GM18873 (cell line): ENCODE results near the gene C7.

Source experiments
- ATAC-seq: cut with Tn5 transposase; IDR thresholded peaks from one replicate; pipeline ENCODE4 v1.9.1; 2021; ENCODE audit warnings: mild to moderate bottlenecking, moderate library complexity, moderate number of reproducible peaks; ENCODE audit not compliant: unreplicated experiment, low FRiP score

C7 gene

DNA sequence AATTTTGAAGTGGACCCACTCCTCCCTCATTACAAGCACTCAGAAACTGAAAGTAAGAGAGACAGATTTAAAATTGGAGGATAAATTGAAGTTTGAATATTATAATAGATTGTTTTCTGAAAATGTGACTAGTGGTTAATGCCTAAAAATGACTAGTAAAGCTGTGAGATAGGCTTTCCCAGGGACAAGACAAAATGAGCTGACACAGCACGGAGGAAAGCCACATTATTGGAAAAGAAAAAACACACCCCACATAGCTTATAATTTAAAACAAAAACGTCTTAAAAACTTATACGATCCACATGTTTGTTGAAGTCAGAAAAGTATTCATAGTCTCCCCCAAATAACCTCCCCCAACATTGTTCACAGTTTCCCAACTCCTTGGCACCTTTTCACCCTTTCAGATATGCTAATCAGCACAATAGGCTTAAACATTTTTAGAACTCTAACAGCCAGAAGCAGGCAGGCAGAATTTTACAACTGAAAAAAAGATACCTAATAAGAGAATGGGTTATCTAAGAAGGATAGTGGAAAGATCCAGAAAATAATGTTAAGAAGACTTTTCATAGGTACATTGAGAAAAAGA, 6.1 kb downstream of the C7 start:
- ATAC-seq: no peak

DNA sequence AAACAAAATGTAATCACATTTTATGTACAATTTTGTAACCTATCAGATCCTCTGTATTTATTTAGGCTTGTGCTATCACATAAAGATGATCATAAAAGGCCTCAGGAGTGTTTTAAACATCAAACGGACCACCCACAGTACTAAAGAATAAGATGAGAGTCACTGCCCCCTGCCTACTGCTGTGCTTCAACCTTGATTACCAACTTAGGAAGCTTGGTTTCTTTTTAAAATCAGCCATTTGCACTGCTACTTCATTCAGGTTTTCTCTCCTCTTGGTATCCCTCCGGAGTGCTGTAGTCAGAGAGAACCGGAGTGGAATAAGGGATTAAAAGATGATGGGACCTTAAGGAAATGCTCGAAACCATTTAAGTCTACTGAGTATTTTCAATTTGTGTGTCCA, 6.9 kb downstream of the C7 start:
- ATAC-seq: no peak

DNA sequence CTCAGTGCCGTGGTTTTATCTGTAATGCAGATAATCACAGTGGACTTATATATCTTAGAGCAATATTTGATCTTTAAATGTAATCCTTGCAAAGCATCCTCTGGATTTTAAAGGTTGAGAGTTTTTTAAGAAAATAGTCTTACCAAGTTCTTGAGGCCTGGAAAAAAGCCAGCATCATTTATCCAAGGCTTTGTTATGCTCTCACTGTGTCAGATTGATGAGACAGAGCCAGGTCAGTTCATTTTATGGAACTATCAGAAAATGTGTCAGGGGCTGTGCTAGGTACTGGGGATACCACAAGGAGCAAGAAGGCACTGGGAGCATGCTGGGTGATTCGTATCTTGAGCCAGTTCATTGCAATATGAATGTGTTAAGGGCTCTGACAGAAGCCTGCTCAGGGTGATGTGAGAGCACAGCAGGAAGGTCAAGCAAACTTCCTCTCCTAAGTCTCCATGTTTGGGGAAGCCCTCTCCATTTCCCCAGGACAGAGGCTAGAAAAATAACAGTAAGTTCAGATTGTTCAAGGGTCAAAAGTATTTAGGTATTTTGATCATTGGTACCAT, 19.7 kb downstream of the C7 start:
- no peak for ATAC-seq

DNA sequence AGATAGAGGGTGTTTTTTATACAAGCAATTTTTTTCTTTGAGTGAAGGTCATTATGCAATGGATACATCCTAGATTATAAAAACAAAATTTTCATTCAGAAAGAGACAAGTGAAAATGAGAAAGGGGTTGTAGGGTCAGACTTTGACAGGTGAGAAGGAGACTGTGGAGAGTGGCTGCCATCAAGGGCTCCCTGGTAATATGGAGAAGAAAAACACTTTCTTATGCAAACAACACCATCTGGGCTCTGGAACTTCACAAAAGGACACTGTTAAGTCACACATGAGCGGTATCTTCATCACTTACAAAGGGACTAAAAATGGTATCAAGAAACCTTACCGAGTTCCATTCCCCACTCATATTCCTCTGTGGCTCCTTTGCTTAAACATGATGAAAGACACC, 23.5 kb downstream of the C7 start:
- ATAC-seq: no peak

DNA sequence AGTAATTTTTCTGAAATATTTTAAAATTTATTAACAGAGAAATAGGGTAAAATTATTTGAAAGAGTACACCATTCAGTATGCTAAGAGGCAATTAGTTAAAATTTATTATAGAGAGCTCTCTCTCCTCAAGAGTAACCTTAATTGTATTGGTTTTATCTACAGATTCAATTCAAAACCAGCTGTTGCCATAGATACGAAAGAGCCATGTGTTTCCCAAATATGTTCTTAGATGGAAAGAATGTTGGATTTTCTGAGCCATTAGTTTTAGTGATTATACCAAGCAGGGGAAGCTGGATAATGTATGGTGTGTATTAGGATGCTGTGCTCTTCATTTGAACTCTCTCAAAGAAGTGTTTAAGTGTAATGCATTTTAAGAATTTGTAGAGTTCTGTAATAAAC, 27.8 kb downstream of the C7 start:
- no peak for ATAC-seq

DNA sequence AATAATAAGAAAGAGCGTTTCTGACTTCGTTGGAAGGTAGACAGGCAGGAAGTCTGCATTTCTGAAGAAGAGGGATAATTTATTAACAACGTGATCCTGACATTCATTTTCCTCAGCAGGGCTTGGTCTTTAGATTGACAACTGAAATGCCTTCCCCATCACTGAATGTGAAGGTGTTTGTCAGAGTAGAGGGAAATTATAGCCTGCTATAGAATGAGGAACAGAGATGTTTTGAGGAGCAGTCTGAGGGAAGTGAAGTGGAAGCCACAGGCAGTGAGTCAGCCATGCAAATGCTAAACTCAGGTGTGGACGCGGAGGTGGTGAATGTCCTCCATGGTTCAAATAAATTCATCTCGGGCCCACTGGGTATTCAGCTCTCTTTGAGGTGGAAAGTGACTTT, 30.5 kb downstream of the C7 start:
- no peak for ATAC-seq

DNA sequence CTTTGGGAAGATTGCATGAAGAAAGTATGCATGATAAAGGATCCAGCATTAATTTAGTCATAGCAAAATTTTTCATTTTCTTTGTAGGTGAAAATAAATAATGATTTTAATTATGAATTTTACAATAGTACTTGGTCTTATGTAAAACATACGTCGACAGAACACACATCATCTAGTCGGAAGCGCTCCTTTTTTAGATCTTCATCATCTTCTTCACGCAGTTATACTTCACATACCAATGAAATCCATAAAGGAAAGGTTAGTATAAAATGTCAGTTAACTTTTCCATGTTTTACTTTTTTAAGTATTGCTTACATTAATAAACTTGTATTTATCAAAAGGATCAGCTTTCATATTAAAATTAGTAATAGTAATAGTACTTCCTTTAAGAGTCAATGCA, 35.8 kb downstream of the C7 start:
- ATAC-seq: no peak

DNA sequence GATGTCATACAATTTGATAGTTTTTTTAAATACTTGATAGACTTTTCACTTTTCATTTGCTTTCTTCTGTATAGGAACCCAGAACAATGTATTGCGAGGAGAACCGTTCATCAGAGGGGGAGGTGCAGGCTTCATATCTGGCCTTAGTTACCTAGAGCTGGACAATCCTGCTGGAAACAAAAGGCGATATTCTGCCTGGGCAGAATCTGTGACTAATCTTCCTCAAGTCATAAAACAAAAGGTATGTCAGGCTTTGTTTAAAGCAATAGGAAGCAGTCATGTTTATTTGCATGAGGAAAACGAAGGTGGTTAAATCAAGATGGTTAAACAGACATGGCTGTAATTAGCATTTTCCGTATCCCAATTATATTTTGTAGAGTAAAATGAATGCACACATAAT, 46.0 kb downstream of the C7 start:
- ATAC-seq: no peak

DNA sequence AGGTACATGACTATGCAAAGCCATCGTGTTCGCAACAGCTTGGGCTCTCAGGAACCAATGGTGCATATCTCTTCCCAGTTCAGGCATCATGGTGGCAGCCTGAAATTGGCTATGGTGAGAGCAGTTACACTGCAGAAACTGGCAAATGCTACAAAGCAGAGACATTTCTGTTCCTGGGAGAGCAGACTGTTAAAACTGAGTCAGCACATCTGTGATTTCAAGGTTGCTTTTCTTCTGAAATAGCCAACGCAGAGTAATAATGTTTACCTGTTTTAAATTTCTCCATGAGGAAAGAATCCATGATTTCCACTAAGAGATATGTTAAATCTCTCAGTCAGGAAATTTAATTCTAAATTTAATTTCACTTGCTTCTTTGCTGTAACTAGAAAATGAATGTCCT, 47.8 kb downstream of the C7 start:
- ATAC-seq: no peak

DNA sequence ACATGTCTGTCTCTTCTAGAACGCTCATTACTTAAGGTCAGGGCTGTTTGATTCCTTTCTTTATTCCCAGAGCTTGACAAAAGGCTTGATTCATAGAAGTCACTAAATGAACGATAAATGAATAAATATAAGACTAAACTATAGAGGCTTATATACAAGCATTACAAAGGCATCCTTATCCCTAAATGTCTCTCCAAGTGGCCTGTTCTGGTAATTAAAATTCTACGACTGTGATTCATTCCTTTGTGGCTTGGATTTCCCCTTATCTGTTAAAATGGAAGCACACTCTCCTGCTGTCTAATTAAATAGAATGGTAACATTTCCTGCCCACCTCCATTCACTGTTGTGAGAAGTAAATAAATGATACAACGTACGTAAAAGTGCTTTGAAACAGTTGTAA, 49.5 kb downstream of the C7 start:
- ATAC-seq: no peak

DNA sequence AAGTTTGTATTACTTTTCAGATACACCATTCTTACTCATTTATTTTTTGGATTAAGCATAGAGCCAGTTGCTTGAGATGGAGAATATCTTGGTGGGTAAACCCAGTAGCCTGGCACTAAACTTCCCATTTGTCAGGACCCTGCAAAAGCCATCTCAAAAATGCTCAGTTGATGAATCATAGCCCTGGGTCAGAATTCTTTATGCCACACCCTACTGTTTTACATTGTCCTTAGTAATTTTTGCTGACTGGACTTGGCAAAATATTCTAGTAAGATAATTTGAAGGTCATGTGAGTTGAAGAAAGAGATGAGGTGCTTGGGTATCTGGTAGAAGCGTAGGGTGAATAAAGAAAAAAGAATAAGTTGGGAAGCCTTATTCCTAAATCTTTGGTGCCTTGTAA, 50.7 kb downstream of the C7 start:
- ATAC-seq: no peak

DNA sequence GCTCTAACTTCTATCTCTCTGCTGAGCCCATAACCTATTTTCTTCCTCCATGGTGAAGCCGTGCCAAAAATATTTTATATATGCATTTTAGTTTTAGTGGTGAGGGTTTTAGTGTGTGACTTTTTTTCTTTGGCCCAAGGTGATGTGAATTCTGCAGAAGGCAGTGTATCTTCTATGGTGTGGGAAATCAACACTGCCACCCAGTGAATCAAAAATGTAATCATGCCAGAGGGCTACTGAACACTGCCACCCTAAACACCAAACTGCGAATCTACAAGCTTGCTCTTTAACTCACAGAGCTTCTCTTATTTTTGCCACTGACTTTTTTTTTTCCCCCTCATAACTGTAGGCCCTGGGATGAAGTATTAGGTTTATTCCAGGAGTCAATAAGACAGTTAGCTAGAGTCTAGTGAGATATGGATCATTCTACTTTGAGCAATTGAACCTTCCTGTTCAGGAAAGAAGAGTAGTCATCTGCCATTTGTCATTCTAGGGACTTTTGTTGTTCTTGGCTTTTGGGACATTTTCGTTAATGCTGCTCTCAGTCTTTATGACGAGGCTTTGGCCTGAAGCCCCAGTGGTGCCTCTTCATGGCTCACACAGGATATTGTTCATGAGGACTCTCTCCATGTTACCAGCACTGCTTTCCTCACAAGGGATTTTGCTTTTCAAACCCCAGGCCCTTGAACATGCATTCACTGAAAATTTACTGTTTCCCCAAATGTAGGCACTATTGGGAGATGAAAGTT, 53.1 kb downstream of the C7 start:
- ATAC-seq: no peak

DNA sequence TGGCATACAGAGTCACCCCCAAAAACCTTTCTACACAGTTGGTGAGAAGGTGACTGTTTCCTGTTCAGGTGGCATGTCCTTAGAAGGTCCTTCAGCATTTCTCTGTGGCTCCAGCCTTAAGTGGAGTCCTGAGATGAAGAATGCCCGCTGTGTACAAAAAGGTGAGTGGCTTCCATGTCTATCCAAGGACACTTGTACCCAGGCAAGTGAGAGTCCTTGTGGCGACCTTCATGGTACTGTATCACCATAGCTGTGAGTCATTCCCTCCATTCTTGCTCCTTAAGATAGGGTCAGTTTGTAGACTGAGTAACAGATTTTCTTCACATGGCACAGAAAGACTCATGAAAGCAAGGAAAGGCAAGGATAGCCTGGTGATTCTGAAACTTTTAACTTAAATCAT, 63.1 kb downstream of the C7 start:
- no peak for ATAC-seq

DNA sequence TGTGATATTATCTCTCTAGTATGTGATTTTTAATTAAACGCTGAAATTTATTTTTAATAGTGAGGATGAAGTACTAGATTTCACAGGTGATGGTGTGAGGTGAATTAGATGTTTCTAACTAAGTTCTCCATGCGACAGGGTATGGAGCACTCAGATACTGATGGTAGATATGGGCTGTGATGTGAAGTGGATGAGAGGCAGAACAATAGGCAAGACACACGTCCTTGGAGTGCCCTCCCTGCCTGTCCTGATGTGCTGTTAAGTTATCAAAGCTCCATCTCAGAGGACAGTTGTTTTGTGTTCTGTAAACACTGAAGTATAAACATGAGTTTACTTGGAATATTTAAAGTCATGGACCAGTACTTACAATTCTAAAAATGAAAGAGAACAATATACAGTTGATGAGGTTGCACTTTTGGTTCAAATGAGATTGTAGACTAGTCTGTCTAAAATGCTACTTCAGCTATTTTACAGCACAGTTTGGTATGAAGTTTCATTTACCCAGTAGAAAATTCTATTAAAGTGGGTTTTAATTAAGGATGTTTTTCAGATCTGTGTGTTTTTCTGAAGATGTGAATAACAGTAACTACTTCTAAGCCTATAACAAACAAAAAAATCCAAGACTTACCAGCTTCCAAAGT, 64.2 kb downstream of the C7 start:
- ATAC-seq: no peak

DNA sequence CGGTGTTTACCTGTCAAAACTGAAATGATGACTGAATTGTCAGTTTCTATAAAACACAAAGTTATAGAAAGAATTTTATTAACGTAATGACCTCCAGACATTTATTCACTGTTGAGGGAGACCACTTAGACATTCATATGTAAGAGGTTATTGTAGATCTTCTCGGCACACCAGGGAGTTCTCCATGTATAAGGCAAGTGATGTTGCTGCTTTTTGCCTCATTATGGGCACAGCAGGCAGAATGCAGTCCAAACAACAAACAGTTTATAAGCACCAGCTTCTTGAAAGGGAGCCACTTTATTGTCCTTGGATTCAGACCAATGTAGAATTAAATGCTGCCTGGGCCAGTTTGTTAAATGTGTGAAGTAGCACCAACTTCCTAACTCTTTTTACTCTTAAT, 66.7 kb downstream of the C7 start:
- ATAC-seq: no peak

DNA sequence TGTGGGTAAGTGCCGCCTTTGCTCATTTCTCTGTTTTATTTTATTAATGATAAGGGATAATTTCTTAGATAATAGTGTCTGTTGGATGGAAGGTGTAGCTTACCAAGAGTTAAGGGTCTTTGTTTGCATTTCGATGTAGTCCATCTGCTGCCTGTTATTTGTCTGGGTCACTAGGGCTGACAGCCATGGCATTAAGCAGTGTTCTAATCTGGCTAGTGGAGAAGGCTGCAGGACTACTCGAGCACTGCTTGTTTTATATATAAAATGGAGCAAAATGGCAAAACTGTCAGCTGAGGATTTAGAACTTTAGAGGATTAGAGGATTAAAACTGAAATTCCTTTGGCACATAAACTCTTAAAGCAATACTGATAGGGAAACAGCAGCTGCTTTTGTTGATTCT, 67.5 kb downstream of the C7 start:
- ATAC-seq: no peak

DNA sequence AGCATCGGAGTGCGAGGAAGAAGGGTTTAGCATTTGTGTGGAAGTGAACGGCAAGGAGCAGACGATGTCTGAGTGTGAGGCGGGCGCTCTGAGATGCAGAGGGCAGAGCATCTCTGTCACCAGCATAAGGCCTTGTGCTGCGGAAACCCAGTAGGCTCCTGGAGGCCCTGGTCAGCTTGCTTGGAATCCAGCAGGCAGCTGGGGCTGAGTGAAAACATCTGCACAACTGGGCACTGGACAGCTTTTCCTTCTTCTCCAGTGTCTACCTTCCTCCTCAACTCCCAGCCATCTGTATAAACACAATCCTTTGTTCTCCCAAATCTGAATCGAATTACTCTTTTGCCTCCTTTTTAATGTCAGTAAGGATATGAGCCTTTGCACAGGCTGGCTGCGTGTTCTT, 72.1 kb downstream of the C7 start:
- ATAC-seq: no peak

DNA sequence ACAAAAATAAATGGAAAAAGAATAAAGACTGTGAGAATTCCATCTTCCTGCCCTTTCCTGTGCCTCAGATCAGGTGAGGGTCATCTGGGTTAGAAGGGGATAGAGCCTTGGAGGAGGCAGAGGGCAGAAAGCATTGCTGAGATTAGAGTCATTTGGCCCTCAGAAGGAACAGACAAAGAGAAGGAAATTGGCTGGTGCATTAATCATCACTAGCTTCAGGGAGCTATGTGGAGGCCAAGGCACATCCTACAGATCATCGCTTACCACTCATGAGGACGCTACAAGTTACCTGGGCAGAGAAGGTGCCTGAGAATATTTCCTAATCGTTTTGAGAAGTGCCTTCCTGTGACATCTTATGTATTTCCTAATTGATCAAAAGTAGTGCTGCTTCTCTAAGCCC, 74.5 kb downstream of the C7 start:
- no peak for ATAC-seq

DNA sequence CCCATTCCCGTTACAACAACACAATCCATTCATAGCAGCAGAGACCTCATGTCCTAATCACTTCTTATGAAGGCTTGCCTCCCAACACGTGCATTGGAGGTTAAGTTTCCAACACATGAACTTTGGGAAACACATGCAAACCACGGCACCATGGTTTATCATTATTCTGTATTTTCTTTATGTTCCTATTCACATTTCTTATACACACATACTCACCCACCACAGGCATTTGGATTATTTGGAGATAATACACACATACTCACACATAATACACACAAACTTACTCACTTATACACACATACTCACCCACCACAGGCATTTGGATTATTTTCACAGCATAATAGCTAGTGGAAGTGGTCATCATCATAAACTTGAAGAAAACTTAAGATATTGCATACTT, 75.6 kb downstream of the C7 start:
- no peak for ATAC-seq

DNA sequence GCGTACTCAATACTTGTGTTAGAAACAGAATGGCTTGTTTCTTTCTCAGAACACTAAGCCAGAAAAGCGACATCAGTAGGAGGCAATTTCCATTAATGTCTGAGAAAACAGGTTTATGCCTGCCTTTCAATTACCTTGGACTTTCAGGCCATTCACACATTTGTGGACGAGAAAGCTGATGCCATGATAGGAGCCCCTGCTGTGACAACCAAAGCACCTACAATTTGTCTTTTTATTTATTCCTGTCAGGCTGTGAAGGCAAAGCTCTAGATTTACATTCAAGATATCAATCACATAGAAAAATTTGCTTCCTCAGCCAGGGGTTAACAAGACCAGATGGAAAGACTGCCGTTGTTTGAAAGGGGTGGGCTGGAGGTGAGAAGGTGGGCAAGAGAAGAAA, 76.2 kb downstream of the C7 start:
- ATAC-seq: no peak

DNA sequence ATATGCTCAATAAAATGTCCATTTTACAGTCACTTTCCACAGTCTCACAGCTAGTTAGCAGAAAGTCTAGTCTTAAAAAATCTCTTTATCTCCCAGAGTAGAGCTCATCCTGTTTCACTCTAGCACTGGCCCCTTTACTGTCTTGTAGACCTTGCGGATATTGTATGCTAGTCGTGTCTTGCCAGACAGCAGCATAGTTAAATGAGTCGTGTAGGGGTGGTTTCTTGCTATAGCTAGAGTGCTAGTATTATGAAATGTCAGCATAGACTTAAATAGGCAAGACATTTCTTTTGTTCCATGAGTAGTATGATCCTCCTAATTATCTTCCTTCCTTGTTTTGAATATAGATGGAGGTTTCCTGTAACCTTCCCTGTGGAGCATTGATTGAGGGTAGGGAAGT, 77.4 kb downstream of the C7 start:
- ATAC-seq: no peak

DNA sequence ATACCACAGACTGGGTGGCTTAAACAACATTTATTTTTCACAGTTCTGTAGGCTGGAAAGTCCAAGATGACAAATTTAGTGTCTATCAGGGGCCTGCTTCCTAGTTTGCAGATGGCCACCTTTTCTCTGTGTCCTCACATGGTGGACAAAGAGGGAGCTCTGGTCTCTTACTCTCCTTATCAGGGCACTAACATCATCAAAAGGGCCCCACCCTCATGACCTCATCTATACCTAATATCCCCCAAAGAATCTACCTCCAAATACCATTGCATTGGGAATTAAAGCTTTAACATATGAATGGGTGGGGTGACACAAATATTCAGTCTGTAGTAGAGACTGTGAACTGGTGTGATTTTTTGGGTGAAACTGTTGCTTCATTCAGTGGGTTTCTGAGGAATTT, 78.1 kb downstream of the C7 start:
- no peak for ATAC-seq
